ENCODE measurements around the gene MRPS9. TPM values are rescaled to one million over a fixed set of nuclear protein-coding genes. Genes with fewer than 3 reads are reported as not detected.

Gene MRPS9
- total RNA-seq, 1 experiment from 2014 or later: 55.4 TPM

GRCh38 chr2:105140240-105140568, 102.3 kb downstream of the MRPS9 start:
- intact Hi-C loops (cut with micrococcal nuclease; ENCODE audit: unreplicated experiment): no loop called here
- Histone ChIP-seq H3K4me1 (ENCODE audit: insufficient read depth, low read length, poor library complexity, severe bottlenecking) (no peaks in the 10 kb centered on the region), H3K27me3 (replicated peaks; ENCODE audit: insufficient read depth, low read depth, low read length, poor library complexity) (peaks cover 44% of the 10 kb centered on the region), H3K4me3 (ENCODE audit: low read depth, low read length, poor library complexity, severe bottlenecking) (no peak overlapping the region), H3K27ac (ENCODE audit: low read depth, low read length, poor library complexity, severe bottlenecking) (no peak overlapping the region), H3K36me3 (ENCODE audit: insufficient read depth, low read length, poor library complexity, severe bottlenecking) (no peaks in the 10 kb centered on the region), H3K9me3 (ENCODE audit: low read depth, low read length, poor library complexity, severe bottlenecking) (no peaks in the 10 kb centered on the region)
- TF ChIP-seq CTCF (conservative IDR thresholded peaks at IDR 0.05; ENCODE audit: low read depth, low read length) (no peak), EZH2 (IDR thresholded peaks at IDR 0.05; ENCODE audit: borderline replicate concordance, low read depth, low read length, poor library complexity, severe bottlenecking) (no peak)
- DNase-seq (ENCODE audit: low spot score): peak; percentile 26
- ChIA-PET POLR2A (ENCODE audit: low non-redundant PET) (no interaction called here), CTCF (no interaction called here)
- no TSS peak for BruUV-seq (replicated peaks)

- CTCF ChIA-PET: no interaction called here
- no peaks in the 10 kb centered on the region for H3K36me3 ChIP-seq (ENCODE audit: insufficient read depth, low read length, poor library complexity, severe bottlenecking)
- DNase-seq (ENCODE audit: low spot score): no peak
- no peak overlapping the region for H3K27ac ChIP-seq (ENCODE audit: low read depth, low read length, poor library complexity, severe bottlenecking)
- H3K9me3 ChIP-seq (ENCODE audit: low read depth, low read length, poor library complexity, severe bottlenecking): no peaks in the 10 kb centered on the region
- POLR2A ChIA-PET (ENCODE audit: low non-redundant PET): no interaction called here
- H3K27me3 ChIP-seq (replicated peaks; ENCODE audit: insufficient read depth, low read depth, low read length, poor library complexity): peaks cover 53% of the 10 kb centered on the region
- H3K4me1 ChIP-seq (ENCODE audit: insufficient read depth, low read length, poor library complexity, severe bottlenecking): no peaks in the 10 kb centered on the region
- intact Hi-C loops (cut with micrococcal nuclease; ENCODE audit: unreplicated experiment): no loop called here
- BruUV-seq (replicated peaks): no TSS peak
- no peak overlapping the region for H3K4me3 ChIP-seq (ENCODE audit: low read depth, low read length, poor library complexity, severe bottlenecking)
- TF ChIP-seq CTCF (conservative IDR thresholded peaks at IDR 0.05; ENCODE audit: low read depth, low read length) (no peak), EZH2 (IDR thresholded peaks at IDR 0.05; ENCODE audit: borderline replicate concordance, low read depth, low read length, poor library complexity, severe bottlenecking) (no peak)
These were observed 103.3 kb downstream of the MRPS9 start for GRCh38 chr2:105141099-105141614.

- intact Hi-C loops (cut with micrococcal nuclease; ENCODE audit: unreplicated experiment): no loop called here
- no peak for DNase-seq (ENCODE audit: low spot score)
- TF ChIP-seq CTCF (conservative IDR thresholded peaks at IDR 0.05; ENCODE audit: low read depth, low read length): no peak
- no peak for TF ChIP-seq EZH2 (IDR thresholded peaks at IDR 0.05; ENCODE audit: borderline replicate concordance, low read depth, low read length, poor library complexity, severe bottlenecking)
- no TSS peak for BruUV-seq (replicated peaks)
- no peaks in the 10 kb centered on the region for H3K36me3 ChIP-seq (ENCODE audit: insufficient read depth, low read length, poor library complexity, severe bottlenecking)
- no peaks in the 10 kb centered on the region for H3K9me3 ChIP-seq (ENCODE audit: low read depth, low read length, poor library complexity, severe bottlenecking)
- no peak overlapping the region for H3K4me3 ChIP-seq (ENCODE audit: low read depth, low read length, poor library complexity, severe bottlenecking)
- ChIA-PET CTCF (no interaction called here), POLR2A (ENCODE audit: low non-redundant PET) (no interaction called here)
- no peak overlapping the region for H3K27ac ChIP-seq (ENCODE audit: low read depth, low read length, poor library complexity, severe bottlenecking)
- peaks cover 60% of the 10 kb centered on the region for H3K27me3 ChIP-seq (replicated peaks; ENCODE audit: insufficient read depth, low read depth, low read length, poor library complexity)
- no peaks in the 10 kb centered on the region for H3K4me1 ChIP-seq (ENCODE audit: insufficient read depth, low read length, poor library complexity, severe bottlenecking)
These were observed 104.4 kb downstream of the MRPS9 start for GRCh38 chr2:105142239-105142638.

All from A673 (cell line).